ENCODE measurements around the gene SIX5. TPM values are rescaled to one million over a fixed set of nuclear protein-coding genes. Genes with fewer than 3 reads are reported as not detected.

SIX5 gene
- total RNA-seq, 1 experiment from 2014 or later = 27.6 TPM

DNA sequence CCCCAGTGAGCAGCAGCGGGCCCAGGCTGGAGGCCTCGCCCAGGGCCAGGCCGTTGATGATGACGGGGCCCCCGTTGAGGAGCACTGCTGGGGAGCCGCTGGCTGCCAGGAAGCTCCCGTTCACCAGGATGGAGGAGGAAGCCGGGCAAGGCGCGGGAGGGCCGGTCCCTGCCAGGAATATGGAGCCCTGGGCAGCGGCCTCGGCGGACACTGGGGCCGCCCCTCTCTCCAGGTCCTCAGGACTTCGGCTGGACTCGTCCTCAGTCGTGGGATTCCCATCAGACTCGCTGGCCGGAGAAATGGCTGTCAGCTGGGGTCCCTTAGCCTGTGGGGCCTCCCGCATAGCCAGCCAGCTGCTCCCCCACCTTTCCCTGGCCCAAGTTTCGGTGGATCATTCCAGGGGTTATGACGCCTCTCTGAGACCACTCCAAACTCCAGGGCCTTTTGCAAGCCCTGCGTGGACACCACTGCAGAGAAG, 2.1 kb downstream of the SIX5 start:
- TSS peak; percentile 47 for BruUV-seq (replicated peaks)

DNA sequence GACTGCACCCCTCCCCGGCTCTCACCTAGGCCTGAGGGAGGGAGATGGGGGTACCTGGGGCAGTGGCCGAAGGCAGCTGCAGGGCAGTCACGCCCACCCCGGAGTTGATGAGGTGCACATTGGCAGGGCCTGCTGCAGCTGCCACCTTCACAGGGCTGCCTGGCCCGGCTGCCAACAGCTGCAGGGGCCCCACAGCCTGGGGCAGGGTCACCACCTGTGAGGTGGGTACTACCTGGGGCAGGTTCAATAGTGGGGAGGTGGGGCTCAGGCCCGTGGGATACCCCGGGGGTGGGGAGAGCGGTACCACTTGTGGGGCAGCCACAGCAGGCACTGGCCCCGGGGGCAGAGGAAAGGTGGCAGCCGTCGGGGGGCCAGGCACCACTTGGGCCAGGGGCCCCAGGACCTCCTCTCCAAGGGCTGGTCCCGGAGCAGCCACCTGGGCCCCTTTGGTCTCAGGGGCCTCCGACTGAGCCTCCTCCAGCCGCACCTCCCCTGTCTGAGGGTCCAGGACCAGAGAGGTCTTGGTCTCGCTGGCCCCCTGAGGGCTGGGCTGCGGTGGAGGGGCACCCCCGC, 2.7 kb downstream of the SIX5 start:
- no peak for DNase-seq
- H3K79me2 ChIP-seq (ENCODE audit: low read depth) = no peaks in the 10 kb centered on the region
- H3K9me3 ChIP-seq (ENCODE audit: insufficient read depth, low read depth) = no peaks in the 10 kb centered on the region
- intact Hi-C loops (cut with micrococcal nuclease; ENCODE audit: unreplicated experiment) = loop anchor here (5.0 kb wide), 2 partner anchors 116 to 344 kb away; partner anchors contain the start of gene ERCC1
- BruUV-seq (replicated peaks) = no TSS peak
- H2AFZ ChIP-seq = no peak overlapping the region
- H3K4me3 ChIP-seq = peak overlapping the region; percentile 97; the same call in 1 of the 2 replicates
- H3K9me2 ChIP-seq (ENCODE audit: insufficient read depth) = no peaks in the 10 kb centered on the region
- POLR2A ChIA-PET (ENCODE audit: unreplicated experiment) = interaction anchor here (1.6 kb wide), 1 partner anchor 74 kb away, joined by 13 read pairs; the partner anchor contains the start of genes QPCTL and SNRPD2
- H3K27ac ChIP-seq = no peak overlapping the region
- H3K4me2 ChIP-seq = peak overlapping the region; percentile 100
- H3F3A ChIP-seq (ENCODE audit: insufficient read depth, low read depth) = peaks cover 38% of the 10 kb centered on the region; the same call in 1 of the 2 replicates
- no peaks in the 10 kb centered on the region for H4K20me1 ChIP-seq (ENCODE audit: insufficient read depth)
- peaks cover 17% of the 10 kb centered on the region for H3K4me1 ChIP-seq (replicated peaks; ENCODE audit: insufficient read depth)
- no peaks in the 10 kb centered on the region for H3K36me3 ChIP-seq (ENCODE audit: low read depth)
- TF ChIP-seq EZH2 (IDR thresholded peaks at IDR 0.05; ENCODE audit: low read depth) = no peak
- TF ChIP-seq, protein P1, sequence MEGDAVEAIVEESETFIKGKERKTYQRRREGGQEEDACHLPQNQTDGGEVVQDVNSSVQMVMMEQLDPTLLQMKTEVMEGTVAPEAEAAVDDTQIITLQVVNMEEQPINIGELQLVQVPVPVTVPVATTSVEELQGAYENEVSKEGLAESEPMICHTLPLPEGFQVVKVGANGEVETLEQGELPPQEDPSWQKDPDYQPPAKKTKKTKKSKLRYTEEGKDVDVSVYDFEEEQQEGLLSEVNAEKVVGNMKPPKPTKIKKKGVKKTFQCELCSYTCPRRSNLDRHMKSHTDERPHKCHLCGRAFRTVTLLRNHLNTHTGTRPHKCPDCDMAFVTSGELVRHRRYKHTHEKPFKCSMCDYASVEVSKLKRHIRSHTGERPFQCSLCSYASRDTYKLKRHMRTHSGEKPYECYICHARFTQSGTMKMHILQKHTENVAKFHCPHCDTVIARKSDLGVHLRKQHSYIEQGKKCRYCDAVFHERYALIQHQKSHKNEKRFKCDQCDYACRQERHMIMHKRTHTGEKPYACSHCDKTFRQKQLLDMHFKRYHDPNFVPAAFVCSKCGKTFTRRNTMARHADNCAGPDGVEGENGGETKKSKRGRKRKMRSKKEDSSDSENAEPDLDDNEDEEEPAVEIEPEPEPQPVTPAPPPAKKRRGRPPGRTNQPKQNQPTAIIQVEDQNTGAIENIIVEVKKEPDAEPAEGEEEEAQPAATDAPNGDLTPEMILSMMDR (conservative IDR thresholded peaks at IDR 0.05) = no peak
- CTCF ChIA-PET = interaction anchor here (0.6 kb wide), 1 partner anchor 25 kb away, joined by 6 read pairs; no protein-coding TSS in a partner anchor
- H3K27me3 ChIP-seq (ENCODE audit: insufficient read depth, low read depth) = no peaks in the 10 kb centered on the region

More for the DNA sequence above, 2.1 kb downstream of the SIX5 start:
- H3K4me3 ChIP-seq = peak overlapping the region; percentile 97
- POLR2A ChIA-PET (ENCODE audit: unreplicated experiment) = interaction anchor here (0.9 to 1.6 kb wide), 4 partner anchors 49 to 96 kb away, joined by 5 to 13 read pairs (median 8); partner anchors contain the start of genes QPCTL and SNRPD2
- H3F3A ChIP-seq (ENCODE audit: insufficient read depth, low read depth) = peaks cover 43% of the 10 kb centered on the region; the same call in 1 of the 2 replicates
- H3K36me3 ChIP-seq (ENCODE audit: low read depth) = no peaks in the 10 kb centered on the region
- no peaks in the 10 kb centered on the region for H3K79me2 ChIP-seq (ENCODE audit: low read depth)
- no peaks in the 10 kb centered on the region for H4K20me1 ChIP-seq (ENCODE audit: insufficient read depth)
- peak in 1 of 2 experiments; percentile 19 for DNase-seq
- TF ChIP-seq, protein P1 (conservative IDR thresholded peaks at IDR 0.05) = no peak
- no peak for TF ChIP-seq EZH2 (IDR thresholded peaks at IDR 0.05; ENCODE audit: low read depth)
- no peaks in the 10 kb centered on the region for H3K27me3 ChIP-seq (ENCODE audit: insufficient read depth, low read depth)
- intact Hi-C loops (cut with micrococcal nuclease; ENCODE audit: unreplicated experiment) = loop anchor here (5.0 kb wide), 2 partner anchors 115 to 345 kb away; partner anchors contain the start of gene ERCC1
- H3K4me2 ChIP-seq = peak overlapping the region; percentile 100
- no peaks in the 10 kb centered on the region for H3K9me2 ChIP-seq (ENCODE audit: insufficient read depth)
- CTCF ChIA-PET = interaction anchor here (0.6 kb wide), 2 partner anchors 25 to 96 kb away, joined by 6 read pairs; partner anchors contain the start of gene SYMPK
- H3K9me3 ChIP-seq (ENCODE audit: insufficient read depth, low read depth) = no peaks in the 10 kb centered on the region
- H2AFZ ChIP-seq = peak overlapping the region; percentile 71; the same call in 1 of the 2 replicates
- H3K27ac ChIP-seq = peak overlapping the region; percentile 20; the same call in 1 of the 2 replicates
- H3K4me1 ChIP-seq (replicated peaks; ENCODE audit: insufficient read depth) = peaks cover 17% of the 10 kb centered on the region

DNA sequence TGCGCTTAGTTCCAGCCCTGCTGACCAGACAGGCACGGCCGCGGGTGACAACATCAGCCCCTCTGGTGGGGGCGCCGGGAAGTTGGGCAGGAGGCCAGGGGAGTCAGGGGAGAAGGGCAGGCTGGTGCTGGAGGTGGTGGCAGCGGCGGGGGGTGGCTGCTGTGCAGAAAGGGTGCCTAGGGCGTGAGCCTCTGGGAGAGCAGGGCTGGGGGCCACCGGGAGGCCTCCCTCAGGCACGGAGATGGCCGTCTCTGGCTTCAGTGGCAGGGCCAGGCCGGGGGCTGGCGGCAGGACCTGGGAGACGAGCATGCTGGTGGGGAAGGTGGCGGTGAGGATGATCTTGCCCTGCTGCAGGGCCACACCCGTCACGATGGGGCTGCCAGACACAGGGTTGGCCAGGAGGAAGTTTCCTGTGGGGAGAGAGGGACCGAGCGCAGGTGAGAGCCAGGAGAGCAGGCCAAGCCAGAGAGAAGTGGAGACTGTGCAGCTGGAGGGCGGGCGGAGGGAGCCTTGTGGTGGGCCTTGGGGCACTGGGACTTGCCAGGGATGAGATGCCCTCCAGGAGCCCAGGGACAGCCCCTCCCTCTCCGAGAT, 3.3 kb downstream of the SIX5 start:
- Histone ChIP-seq H3K27me3 (ENCODE audit: insufficient read depth, low read depth) (no peaks in the 10 kb centered on the region), H4K20me1 (ENCODE audit: insufficient read depth) (no peaks in the 10 kb centered on the region), H3K36me3 (ENCODE audit: low read depth) (no peaks in the 10 kb centered on the region), H2AFZ (no peak overlapping the region), H3F3A (ENCODE audit: insufficient read depth, low read depth) (peaks cover 33% of the 10 kb centered on the region; the same call in 1 of the 2 replicates), H3K4me2 (no peak overlapping the region), H3K9me2 (ENCODE audit: insufficient read depth) (no peaks in the 10 kb centered on the region), H3K4me1 (replicated peaks; ENCODE audit: insufficient read depth) (peaks cover 15% of the 10 kb centered on the region), H3K4me3 (no peak overlapping the region), H3K79me2 (ENCODE audit: low read depth) (no peaks in the 10 kb centered on the region), H3K9me3 (ENCODE audit: insufficient read depth, low read depth) (no peaks in the 10 kb centered on the region), H3K27ac (no peak overlapping the region)
- DNase-seq = no peak
- TF ChIP-seq, protein P1 (conservative IDR thresholded peaks at IDR 0.05) = no peak
- no peak for TF ChIP-seq EZH2 (IDR thresholded peaks at IDR 0.05; ENCODE audit: low read depth)
- BruUV-seq (replicated peaks) = no TSS peak
- ChIA-PET CTCF (no interaction called here), POLR2A (ENCODE audit: unreplicated experiment) (no interaction called here)
- intact Hi-C loops (cut with micrococcal nuclease; ENCODE audit: unreplicated experiment) = loop anchor here (5.0 kb wide), 2 partner anchors 117 to 343 kb away; partner anchors contain the start of gene ERCC1

Measured in PC-9 (cell line).